GM19099 (cell line): ENCODE measurements around the gene TP53AIP1.

Experiments used
- POLR2A ChIP-seq: IDR thresholded peaks from 3 replicates; pipeline ENCODE4 v1.6.1; 2011; ENCODE audit warnings: low read depth; ENCODE audit not compliant: insufficient read length; ENCODE audit errors: extremely low read depth

Gene TP53AIP1

DNA sequence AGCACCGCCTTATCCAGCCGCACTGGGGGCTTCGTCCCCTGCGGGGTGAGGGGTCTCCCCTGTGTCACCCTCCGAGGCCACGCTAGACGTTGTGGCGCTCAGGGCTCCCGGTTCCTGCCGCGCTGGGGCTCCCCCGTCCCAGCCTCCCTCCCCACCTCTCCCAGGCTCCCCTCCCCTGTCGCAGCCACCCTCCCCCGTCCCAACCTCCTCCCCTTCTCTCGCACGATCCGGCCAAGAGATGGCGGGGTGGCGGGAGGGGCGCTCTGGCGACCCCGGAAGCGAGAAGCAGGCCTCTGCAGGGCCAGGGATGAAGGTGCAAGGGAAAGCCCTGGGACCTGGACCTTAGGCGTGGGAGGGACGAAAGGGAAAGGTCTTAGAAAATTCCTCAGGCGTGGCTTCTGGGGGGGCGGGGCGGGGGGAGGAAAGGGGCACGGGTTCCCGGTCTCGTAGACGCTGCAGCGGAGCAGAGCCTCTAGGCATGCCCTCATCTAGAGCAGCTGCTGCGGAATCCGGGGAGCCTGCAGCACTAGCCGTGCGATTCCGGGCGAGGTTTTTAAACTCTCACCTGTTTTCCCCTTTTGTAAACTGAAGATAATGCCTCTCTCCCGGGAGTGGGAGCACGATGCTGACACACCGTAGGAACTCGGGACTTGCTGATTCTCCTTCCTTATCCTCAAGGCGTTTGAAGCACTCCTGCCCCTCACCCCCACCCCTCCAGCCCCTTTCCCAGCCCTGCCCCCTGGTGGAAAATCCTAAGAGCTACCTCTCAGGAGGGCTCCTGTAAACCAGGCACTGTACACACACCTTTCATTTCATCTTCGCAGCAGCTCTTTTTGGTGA is 37.1 kb downstream of the TP53AIP1 start:
- TF ChIP-seq POLR2A: no peak

DNA sequence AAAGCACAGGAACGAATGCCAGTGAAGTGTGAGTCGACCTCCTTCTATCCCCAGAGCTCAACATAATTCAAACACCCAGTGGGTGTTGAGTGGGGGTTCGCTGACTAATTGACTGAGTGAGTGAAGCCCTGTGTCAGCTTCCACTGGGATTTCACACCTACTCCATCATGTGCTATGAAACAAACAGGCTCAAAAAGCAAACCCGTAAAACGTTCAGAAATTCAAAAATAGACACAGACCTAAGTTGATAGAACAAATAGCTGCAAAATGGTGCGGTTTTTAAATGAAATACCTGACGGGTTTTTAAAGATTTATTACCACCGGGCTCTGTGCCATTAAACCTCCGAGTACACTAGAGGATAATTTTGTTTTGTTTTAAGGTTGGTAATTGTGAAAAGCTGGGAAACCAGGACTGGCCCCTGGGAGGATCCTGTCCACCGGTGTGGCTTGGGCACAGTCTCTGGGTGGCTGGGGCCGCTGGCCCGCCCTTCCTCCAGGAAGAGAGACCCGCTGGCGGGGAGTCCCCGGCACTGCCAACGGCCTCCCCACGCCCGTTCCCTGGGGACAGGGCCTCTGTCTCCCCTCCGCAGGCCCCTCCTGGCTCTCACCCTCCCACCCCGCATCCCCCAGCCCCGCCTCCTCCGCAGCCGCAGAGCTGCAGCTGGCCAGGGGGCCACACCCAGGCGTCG is 37.9 kb downstream of the TP53AIP1 start:
- no peak for TF ChIP-seq POLR2A

DNA sequence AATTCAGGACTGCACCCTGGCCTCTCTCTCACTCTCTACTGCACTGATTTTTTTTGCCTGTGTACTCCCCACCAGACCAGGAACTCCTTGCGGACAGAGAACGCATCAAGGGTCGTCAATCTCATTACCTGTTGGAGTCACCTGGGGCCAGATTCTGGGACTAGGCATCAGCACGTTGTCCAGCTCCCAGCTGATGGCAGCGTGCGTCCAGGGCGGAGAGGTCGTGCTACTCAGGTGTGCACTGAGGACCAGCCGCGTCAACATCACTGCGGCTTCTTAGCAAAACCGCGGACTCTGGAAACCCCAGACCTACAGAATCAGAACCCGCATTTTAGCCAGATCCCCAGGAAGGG is 38.4 kb downstream of the TP53AIP1 start:
- no peak for TF ChIP-seq POLR2A

DNA sequence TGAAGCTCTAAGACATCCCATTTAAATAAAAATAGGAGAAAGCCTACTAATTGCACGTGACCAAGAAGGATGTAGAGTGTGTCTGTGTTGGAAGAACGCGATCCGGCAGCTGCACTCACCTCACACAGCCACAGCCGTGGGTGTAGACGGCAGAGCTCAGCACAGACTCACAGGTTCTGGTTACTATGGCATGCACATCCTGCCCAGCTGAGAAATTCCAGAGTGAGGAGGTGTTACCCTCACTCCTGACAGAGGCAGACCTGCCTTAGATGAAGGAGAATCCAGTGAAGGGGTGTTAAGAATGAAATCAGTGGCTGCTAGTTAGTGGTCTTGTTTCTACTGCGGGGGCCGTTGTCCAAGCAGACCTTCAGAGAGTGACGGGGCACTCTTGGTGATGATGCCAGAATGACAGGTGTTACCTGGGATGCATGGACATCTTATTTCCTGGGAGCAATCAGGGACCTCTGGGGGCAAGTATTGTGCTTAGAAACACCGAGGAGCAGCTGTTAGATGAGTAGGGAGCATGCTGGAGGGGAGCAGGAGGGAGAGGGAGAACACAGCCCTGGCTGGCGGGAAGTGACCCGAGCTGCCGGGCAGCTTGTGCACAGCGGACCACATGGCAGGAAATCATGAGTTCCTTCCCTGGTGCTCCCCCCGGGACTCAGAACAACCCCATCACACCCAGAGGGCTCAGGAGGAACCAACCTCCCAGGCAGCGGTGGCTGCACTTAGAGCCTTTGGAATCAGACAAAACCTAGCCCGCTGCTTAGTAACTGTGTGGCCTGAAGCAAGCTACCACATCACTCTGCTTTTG is 39.2 kb downstream of the TP53AIP1 start:
- no peak for TF ChIP-seq POLR2A

DNA sequence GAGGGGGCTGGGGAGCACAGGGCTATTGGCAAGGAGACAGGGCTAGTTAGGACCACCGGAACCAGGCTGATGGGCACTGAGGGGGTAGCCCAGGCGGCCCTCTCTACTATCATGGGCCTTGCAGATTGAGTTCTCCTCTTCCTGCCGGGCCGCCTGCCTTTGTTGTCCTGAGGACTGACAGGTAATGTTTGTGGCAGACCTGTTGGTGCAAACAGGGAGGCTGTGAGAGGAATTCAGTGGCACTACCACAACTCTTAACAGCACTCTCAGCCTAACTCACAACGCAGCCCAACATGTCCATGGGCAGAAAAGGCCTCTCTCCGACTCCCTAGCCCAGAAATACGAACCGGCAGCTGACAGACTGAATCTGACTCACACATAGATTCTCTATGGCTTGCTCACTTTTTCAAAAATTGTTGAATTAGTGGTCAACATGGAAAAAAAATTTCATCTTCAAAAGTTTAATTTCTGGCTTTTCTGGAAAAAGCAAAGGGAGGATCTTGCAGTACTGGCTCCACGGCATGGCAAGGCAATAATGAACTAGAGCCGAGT is 40.1 kb downstream of the TP53AIP1 start:
- TF ChIP-seq POLR2A: no peak

DNA sequence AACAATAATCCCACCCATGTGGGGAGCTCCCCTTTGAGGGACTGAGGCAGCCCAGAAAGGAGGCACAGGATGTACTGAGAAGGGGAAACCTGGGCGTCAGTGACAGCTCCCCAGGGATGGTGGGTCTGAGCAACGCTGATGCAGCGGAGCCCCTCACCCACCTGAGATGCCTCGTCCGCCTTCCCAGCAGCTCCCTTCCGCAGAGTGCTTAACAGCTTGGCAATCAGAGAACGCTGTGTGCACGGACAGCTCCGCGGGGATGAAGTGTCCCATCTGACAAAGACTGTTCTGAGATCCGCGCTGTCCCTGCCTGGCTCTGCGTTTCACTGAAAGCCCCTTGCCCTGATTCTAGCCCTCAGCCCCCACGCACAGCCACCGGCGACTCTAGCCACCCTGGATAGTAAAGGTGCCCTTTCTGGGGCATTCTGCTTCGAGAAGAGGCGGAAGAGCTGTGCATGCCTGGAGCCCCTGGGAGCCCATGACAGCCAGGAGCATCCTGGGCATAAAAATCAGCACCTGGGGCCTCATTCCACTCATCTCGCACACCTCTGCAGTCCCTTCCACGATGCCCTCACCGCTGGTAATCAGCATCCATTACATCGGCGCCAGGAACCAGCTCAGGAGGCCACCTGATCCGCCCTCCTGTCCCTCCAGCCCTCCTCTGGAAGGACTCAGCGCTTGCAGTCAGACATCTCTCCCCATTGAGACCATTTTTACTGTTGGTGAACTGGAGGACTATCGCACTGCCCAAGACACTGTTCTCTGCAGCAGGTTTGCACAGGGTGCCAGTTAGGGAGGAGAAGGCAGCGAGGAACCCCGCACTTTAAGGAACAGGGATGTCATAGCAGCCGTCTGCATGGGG is 40.8 kb downstream of the TP53AIP1 start:
- no peak for TF ChIP-seq POLR2A

DNA sequence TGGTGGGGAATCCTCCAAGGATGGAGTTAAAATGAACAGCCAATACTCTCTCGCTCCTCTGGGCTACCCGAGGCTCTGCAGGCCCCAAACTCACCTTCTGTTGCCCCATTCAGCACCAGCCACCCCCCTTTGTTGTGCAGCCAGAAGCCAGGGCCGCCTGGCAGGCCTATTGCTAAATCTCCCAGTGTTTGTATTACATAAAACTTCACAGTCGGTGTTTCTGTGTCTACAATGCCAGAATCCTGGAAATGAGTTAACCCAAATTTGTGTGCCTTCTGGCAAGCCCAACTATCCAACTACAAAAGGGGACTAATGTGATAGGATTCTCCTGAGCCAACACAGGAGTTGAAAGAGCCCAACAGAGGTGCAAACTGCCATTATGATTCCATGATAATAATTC is 42.2 kb downstream of the TP53AIP1 start:
- TF ChIP-seq POLR2A: no peak

DNA sequence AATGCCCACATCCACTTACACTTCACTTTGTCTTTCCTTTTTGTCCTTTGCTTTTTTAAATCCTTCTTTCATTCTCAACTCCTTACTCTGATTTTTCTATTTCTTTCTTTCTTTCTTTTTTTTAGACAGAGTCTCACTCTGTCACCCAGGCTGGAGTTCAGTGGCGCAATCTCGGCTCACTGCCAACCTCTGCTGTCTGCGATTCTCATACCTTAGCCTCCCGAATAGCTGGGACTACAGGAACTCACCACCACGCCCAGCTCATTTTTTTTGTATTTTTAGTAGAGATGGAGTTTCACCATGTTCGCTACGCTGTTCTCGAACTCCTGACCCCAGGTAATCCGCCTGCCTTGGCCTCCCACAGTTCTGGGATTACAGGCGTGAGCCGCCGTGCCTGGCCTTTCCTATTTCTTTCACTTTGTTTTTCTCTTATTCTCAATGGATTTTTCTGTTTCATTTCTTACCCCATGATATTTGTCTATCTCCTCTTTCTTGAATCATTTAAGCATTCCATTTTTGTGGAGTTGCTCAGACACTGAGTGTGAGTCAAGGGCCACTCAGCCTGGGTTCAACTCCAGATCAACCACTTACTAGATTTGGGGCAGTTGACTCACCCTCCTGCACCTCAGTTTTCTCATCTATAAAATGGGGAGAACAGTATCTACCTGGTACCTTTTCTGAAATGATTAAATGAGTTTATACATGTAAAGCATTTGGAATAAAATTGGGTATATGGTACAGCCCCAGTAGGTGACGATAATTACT is 43.9 kb downstream of the TP53AIP1 start:
- no peak for TF ChIP-seq POLR2A

DNA sequence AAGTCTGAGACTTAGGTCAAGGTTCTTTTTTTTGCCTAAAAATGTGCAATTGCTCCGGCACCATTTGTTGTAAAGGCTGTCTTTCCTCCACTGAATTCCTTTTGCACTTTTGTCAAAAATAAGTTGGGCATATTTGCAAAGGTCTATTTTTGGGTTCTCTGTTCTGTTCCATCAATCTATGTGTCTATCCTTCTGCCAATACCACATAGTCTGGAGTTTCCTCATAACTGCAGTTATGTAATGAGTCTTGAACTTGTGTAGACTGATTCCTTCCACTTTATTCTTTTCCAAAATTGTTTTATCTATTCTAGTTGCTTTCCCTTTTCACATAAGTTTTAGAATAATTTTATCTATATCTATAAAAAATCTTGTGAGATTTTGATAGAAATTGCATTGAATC is 44.8 kb downstream of the TP53AIP1 start:
- TF ChIP-seq POLR2A: no peak

GRCh38 chr11:128896356-128896755 is 46.3 kb downstream of the TP53AIP1 start:
- TF ChIP-seq POLR2A: no peak

DNA sequence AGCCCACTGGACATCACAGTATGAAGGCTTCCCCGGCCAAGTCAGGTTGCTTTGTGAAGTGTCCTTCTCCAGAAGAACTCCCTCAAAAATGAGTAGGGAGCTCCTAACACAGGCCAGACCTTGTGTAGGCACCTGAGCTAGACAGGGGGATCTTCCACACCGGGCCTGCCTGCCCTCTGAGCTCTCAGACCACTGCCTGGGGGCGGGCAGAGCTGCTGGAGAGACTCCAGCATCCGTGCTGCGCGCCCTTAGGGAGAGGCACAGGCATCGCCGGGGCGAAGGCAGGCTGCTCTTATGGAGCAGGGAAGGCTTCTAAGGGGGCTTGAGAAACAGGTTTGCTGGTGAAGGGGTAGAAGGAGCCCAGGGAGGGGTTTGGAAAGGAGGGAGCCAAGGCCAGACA is 47.1 kb downstream of the TP53AIP1 start:
- TF ChIP-seq POLR2A: no peak

GRCh38 chr11:128894685-128895084 is 48.0 kb downstream of the TP53AIP1 start:
- no peak for TF ChIP-seq POLR2A

DNA sequence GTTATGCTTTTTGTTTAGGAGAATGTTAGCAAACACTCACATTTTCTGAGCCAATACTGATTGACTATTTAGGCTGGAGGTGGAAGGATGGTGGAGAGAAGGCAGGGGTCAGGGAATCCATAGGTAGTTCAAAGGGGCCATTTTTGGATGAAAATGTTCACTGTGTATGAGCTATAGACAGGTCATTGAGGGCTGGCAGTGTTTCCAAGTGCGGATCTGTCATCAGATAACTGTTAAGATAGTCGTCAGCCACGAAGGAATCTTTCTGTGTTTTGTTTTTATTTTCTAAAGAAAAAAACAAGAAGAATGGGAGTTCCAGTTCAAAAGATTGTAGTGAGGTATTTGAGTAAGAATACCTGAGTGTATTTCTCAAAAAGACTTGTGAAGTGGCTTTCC is 48.4 kb downstream of the TP53AIP1 start:
- TF ChIP-seq POLR2A: no peak

DNA sequence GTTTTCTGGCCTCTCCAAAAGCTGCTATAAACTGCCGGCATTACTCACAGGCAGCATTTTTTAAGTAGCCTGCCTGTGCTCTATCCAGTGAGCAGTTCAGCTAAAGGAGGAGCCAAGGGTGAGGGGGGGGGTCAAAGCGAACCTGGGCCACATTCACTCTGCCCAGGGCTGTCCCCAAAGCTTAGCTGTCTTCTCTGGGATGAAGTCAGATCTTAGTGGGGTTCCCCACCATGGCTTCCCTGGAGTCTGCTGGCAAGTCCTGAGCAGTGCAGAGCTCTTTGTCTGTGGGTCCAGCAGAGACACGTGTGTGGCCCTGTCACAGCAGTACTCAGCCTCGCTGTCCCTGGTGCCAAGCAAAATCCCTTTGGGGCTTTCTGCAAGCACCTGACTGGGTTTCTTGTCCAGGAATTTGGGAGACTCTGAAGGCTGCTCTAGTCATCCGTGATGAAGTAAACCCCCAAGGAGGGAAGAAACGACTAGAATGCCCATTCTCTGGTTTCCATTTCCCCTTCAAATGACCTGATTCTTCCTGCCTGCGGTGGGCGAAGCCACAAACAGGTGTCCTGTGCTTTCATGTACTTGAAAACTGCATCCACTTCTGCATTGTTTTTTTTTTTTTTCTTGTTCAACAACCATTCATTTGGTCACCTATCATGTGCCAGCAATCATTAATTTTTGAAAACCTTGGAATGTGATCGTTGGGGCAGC is 48.9 kb downstream of the TP53AIP1 start:
- TF ChIP-seq POLR2A: no peak
